Lung (tissue), 12 donors: ENCODE measurements around the gene ALKAL2. TPM values are rescaled to one million over a fixed set of nuclear protein-coding genes. Genes with fewer than 3 reads are reported as not detected.
"Not testable (repeated sequence)": the region's sequence is repeated elsewhere in the genome, so short reads cannot be mapped to it uniquely, and the experiment has no call there.

Source experiments
- ATAC-seq: fragments of 200-7000 bp; cut with Tn5 transposase; one replicate; pipeline ENCODE4 v1.9.1; 2020; ENCODE audit warnings: moderate number of reproducible peaks; ENCODE audit not compliant: insufficient read depth, low FRiP score
- DNase-seq, 3 donors: peaks; one replicate each; pipeline ENCODE4 v3.0.0-alpha.2; 2013 to 2017
- H3K27ac ChIP-seq, 2 donors: one replicate each; pipeline ENCODE4 v1.5.1; 2013; ENCODE audit warnings: mild to moderate bottlenecking in 2 of 2, moderate library complexity in 2 of 2, control low read depth in 1 of 2, inconsistent platforms in 1 of 2, low read depth in 1 of 2, low read length in 1 of 2
- H3K27me3 ChIP-seq, 3 donors: one replicate each; pipeline ENCODE4 v1.5.1; 2013; ENCODE audit warnings: low read length in 2 of 3; ENCODE audit not compliant: control insufficient read depth in 3 of 3, insufficient read depth in 3 of 3
- H3K36me3 ChIP-seq, 4 donors: one replicate each; pipeline ENCODE4 v1.5.1; 2013; ENCODE audit warnings: low read length in 4 of 4, mild to moderate bottlenecking in 1 of 4, moderate library complexity in 1 of 4; ENCODE audit not compliant: control insufficient read depth in 4 of 4, insufficient read depth in 4 of 4
- H3K4me1 ChIP-seq, 5 donors: one replicate each; pipeline ENCODE4 v1.5.1; 2013; ENCODE audit warnings: low read length in 5 of 5, mild to moderate bottlenecking in 2 of 5, moderate library complexity in 1 of 5; ENCODE audit not compliant: control insufficient read depth in 5 of 5, insufficient read depth in 5 of 5
- H3K4me3 ChIP-seq: one replicate; pipeline ENCODE4 v1.5.1; 2013; ENCODE audit warnings: mild to moderate bottlenecking, control low read depth, moderate library complexity
- H3K9ac ChIP-seq, 2 donors: one replicate each; pipeline ENCODE4 v1.5.1; 2013; ENCODE audit warnings: low read length in 2 of 2, control low read depth in 1 of 2; ENCODE audit not compliant: insufficient read depth in 1 of 2
- H3K9me3 ChIP-seq, 4 donors: one replicate each; pipeline ENCODE4 v1.5.1; 2013; ENCODE audit warnings: low read length in 3 of 4, mild to moderate bottlenecking in 1 of 4, moderate library complexity in 1 of 4; ENCODE audit not compliant: control insufficient read depth in 4 of 4, insufficient read depth in 3 of 4
- WGBS, 2 donors: extraction: QIAGEN DNeasy Blood & Tissue Kit; methylation state at CpG; one replicate each; pipeline ENCODE4 v1.1.7; 2013; 5-methylcytosine and 5-hydroxymethylcytosine counted together
- polyA plus RNA-seq, 2 donors: library from polyadenylated mRNA; stranded (reverse); fragments of 200-250 nt; gene quantifications; one replicate each; pipeline ENCODE4 v1.2.1, GENCODE V29; 2013
- total RNA-seq, 2 donors: library from RNA; depleted of rRNA in 1 of 2; stranded (reverse); fragments of >200 nt in 1 of 2; gene quantifications; one replicate each; pipeline ENCODE4 v1.2.1, GENCODE V29; 2014 to 2021
- TF ChIP-seq, protein P1 (sequence below): IDR thresholded peaks from 2 replicates; pipeline ENCODE4 v1.5.1; 2012; ENCODE audit warnings: mild to moderate bottlenecking; ENCODE audit errors: control extremely low read depth, extremely low read depth
- donor health status: control.
- donor health status: control.
- donor health status: Bipolar disorder and iron deficiency.
- donor health status: healthy.
- donor health status: DM: yes; HTN: yes; CAD: no.

The ALKAL2 gene
- total and polyA plus RNA-seq, 4 donors = 13.4 to 31.3 (median 19.1) TPM

DNA sequence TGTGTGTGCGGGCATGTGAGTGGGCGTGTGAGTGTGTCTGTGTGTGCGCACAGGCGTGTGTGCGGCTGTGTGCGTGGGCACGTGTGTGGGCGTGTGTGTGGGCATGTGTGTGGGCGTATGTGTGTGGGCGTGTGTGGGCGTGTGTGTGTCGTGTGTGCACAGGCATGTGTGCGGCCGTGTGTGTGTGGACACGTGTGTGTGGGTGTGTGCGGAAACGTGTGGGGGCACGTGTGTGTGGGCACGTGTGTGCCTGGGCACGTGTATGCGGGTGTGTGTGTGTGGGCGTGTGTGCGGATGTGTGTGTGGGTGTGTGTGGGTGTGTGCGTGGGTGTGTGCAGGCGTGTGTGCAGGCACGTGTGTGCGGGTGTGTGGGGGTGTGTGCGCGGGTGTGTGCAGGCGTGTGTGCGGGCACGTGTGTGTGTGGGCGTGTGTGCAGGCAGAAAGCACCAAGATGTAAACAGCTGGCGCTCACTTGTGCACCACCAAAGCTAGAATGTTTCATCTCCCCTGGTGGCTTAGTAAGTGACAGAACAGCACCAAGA lies 31.2 kb upstream of the ALKAL2 start:
- ATAC-seq = no peak
- Histone ChIP-seq H3K4me3 (no peak overlapping the region), H3K27me3 (no peaks in the 10 kb centered on the region), H3K9ac (no peak overlapping the region), H3K36me3 (no peaks in the 10 kb centered on the region), H3K9me3 (peaks cover 0 to 2% (median 0%) of the 10 kb centered on the region in 4 donors), H3K27ac (no peak overlapping the region), H3K4me1 (no peaks in the 10 kb centered on the region)
- DNase-seq = no peak
- WGBS, 2 donors = 90 to 91% methylated on average over 34 of the region's 34 CpGs
- TF ChIP-seq, protein P1, sequence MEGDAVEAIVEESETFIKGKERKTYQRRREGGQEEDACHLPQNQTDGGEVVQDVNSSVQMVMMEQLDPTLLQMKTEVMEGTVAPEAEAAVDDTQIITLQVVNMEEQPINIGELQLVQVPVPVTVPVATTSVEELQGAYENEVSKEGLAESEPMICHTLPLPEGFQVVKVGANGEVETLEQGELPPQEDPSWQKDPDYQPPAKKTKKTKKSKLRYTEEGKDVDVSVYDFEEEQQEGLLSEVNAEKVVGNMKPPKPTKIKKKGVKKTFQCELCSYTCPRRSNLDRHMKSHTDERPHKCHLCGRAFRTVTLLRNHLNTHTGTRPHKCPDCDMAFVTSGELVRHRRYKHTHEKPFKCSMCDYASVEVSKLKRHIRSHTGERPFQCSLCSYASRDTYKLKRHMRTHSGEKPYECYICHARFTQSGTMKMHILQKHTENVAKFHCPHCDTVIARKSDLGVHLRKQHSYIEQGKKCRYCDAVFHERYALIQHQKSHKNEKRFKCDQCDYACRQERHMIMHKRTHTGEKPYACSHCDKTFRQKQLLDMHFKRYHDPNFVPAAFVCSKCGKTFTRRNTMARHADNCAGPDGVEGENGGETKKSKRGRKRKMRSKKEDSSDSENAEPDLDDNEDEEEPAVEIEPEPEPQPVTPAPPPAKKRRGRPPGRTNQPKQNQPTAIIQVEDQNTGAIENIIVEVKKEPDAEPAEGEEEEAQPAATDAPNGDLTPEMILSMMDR = no peak

GRCh38 chr2:317501-318424 lies 29.9 kb upstream of the ALKAL2 start:
- ATAC-seq (no peak), DNase-seq (no peak)
- Histone ChIP-seq H3K9me3 (peaks cover 0 to 2% (median 0%) of the 10 kb centered on the region in 4 donors), H3K9ac (no peak overlapping the region), H3K4me1 (peaks cover 0 to 6% (median 0%) of the 10 kb centered on the region in 5 donors), H3K27ac (no peak overlapping the region), H3K27me3 (no peaks in the 10 kb centered on the region), H3K4me3 (no peak overlapping the region), H3K36me3 (no peaks in the 10 kb centered on the region)
- 71 to 87% methylated on average over 27 of the region's 27 CpGs for WGBS, 2 donors
- TF ChIP-seq, protein P1 = no peak

- DNase-seq = no peak
- TF ChIP-seq, protein P1 = no peak
- H3K9ac ChIP-seq = no peak overlapping the region
- H3K27ac ChIP-seq = no peak overlapping the region
- H3K4me1 ChIP-seq = peaks cover 0 to 6% (median 0%) of the 10 kb centered on the region in 5 donors
- H3K36me3 ChIP-seq = no peaks in the 10 kb centered on the region
- WGBS, 2 donors = 90 to 94% methylated on average over 12 of the region's 12 CpGs
- H3K4me3 ChIP-seq = no peak overlapping the region
- no peak for ATAC-seq
- peaks cover 0 to 2% (median 0%) of the 10 kb centered on the region in 4 donors for H3K9me3 ChIP-seq
- H3K27me3 ChIP-seq = no peaks in the 10 kb centered on the region
Measured at GRCh38 chr2:316381-316780, 28.5 kb upstream of the ALKAL2 start.

GRCh38 chr2:315925-316324 lies 28.0 kb upstream of the ALKAL2 start:
- not testable (repeated sequence) for DNase-seq, H3K9ac ChIP-seq, H3K4me3 ChIP-seq, H3K27me3 ChIP-seq, H3K36me3 ChIP-seq, H3K9me3 ChIP-seq, ATAC-seq, H3K4me1 ChIP-seq, H3K27ac ChIP-seq
- 59 to 80% methylated on average over 6 of the region's 6 CpGs for WGBS, 2 donors
